ELR (cell line): Measurements from ENCODE around the gene HES7.

Source experiments
- DNase-seq: peaks from one replicate; pipeline ENCODE4 v3.0.0-alpha.2; 2015; ENCODE audit warnings: low read depth

The HES7 gene

GRCh38 chr17:8072729-8073461 is 51.0 kb downstream of the HES7 start:
- no peak for DNase-seq

DNA sequence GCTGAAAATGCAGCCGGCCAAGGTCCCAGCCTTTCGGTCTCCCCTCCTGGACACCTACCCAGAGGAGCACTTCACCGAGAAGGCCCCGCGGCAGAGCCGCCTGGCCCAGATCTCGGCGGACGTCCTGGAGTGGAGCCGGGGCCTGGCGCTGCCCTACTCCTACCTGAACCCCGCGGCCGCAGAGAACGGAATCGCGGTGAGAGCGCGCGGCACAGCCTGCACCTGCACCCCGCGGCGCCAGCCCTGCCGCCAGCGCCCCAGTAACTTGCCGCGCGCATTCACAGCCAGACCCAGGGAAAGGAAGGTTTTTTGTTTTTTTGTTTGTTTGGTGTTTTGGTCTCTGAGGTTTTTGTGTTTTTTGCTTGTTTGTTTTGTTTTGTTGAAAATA is 51.6 kb downstream of the HES7 start:
- DNase-seq = no peak

DNA sequence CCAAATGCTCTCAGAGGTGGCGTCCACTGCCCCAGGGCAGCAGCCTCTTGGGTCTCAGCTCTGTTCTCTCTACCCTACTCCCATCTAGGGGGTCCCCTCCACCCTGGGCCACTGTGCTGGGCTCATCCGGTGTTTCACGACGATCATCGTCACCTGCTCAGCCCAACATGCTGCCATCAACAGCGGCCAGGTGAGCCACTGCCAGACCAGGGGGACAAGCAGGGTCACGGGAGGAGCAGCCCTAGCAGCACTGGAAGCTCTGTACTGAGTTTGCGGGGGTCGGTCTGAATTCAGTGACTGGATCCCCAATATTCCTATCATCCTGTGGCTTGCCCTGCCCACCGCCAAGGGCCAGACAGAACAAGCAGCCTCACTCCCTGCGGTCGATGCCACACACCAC is 52.4 kb downstream of the HES7 start:
- no peak for DNase-seq
